Lower leg skin (tissue), 3 donors: ENCODE data around the gene SYT2.

Source experiments
- POLR2A ChIP-seq, 2 donors: fragments of 450-650 bp; IDR thresholded peaks; one replicate each; pipeline ENCODE4 v1.6.1; 2016 to 2017; ENCODE audit warnings: antibody characterized with exemption in 2 of 2, mild to moderate bottlenecking in 1 of 2, moderate library complexity in 1 of 2
- TF ChIP-seq, protein P1 (sequence below), 3 donors: fragments of 450-650 bp; IDR thresholded peaks; one replicate each; pipeline ENCODE4 v1.5.1; 2016; ENCODE audit warnings: antibody characterized with exemption in 3 of 3, mild to moderate bottlenecking in 3 of 3, moderate library complexity in 2 of 3

DNA sequence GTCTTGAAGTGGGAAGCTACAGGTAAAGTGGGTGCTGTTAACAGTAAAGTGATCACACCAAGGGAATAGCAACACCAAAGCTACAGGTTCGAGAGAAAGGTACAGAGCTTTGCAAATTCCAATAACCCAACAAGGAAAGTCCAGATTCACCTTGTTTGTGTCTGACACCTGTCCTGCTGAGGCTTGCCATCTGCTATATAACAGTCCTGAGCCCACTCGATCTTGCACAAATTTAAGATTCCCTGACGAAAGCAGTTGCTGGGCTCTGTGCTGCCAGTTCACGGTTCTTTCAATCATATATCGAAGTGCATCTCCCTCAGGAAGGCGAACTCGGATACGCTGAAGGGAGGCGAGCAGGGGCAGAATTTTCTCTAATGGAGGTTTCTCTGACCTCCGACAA is 23.0 kb upstream of the SYT2 start:
- TF ChIP-seq, protein P1, sequence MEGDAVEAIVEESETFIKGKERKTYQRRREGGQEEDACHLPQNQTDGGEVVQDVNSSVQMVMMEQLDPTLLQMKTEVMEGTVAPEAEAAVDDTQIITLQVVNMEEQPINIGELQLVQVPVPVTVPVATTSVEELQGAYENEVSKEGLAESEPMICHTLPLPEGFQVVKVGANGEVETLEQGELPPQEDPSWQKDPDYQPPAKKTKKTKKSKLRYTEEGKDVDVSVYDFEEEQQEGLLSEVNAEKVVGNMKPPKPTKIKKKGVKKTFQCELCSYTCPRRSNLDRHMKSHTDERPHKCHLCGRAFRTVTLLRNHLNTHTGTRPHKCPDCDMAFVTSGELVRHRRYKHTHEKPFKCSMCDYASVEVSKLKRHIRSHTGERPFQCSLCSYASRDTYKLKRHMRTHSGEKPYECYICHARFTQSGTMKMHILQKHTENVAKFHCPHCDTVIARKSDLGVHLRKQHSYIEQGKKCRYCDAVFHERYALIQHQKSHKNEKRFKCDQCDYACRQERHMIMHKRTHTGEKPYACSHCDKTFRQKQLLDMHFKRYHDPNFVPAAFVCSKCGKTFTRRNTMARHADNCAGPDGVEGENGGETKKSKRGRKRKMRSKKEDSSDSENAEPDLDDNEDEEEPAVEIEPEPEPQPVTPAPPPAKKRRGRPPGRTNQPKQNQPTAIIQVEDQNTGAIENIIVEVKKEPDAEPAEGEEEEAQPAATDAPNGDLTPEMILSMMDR (IDR thresholded peaks at IDR 0.05) = no peak
- TF ChIP-seq POLR2A (IDR thresholded peaks at IDR 0.05) = no peak
